Inferior parietal cortex (tissue), 1 donor: ENCODE data around the gene BSDC1.
A peak's percentile ranks its signal among the peaks of the same experiment; 100 is the strongest.

Experiments
- DNase-seq: peaks from one replicate; pipeline ENCODE4 v3.0.0-alpha.2; 2016; ENCODE audit errors: extremely low spot score

The BSDC1 gene

GRCh38 chr1:32393832-32394140 lies 455 bp downstream of the BSDC1 start:
- no peak for DNase-seq

GRCh38 chr1:32393136-32393535 lies 1.1 kb downstream of the BSDC1 start:
- no peak for DNase-seq

GRCh38 chr1:32392325-32392724 lies 1.9 kb downstream of the BSDC1 start:
- DNase-seq: no peak

- peak; percentile 40 for DNase-seq
These were observed 3.1 kb downstream of the BSDC1 start for GRCh38 chr1:32390904-32391870.

- no peak for DNase-seq
These were observed 5.6 kb downstream of the BSDC1 start for GRCh38 chr1:32388641-32389040.

- DNase-seq: no peak
These were observed 7.4 kb downstream of the BSDC1 start for GRCh38 chr1:32386676-32387392.

- no peak for DNase-seq
These were observed 14.2 kb downstream of the BSDC1 start for GRCh38 chr1:32380057-32380456.

GRCh38 chr1:32377541-32378220 lies 16.6 kb downstream of the BSDC1 start:
- no peak for DNase-seq

- DNase-seq: no peak
These were observed 18.0 kb downstream of the BSDC1 start for GRCh38 chr1:32376199-32376598.

GRCh38 chr1:32373996-32374592 lies 20.1 kb downstream of the BSDC1 start:
- no peak for DNase-seq

GRCh38 chr1:32372149-32372756 lies 22.0 kb downstream of the BSDC1 start:
- no peak for DNase-seq

GRCh38 chr1:32367912-32368635 lies 26.2 kb downstream of the BSDC1 start:
- DNase-seq: no peak

- DNase-seq: no peak
These were observed 28.8 kb downstream of the BSDC1 start for GRCh38 chr1:32365445-32365844.

- no peak for DNase-seq
These were observed 29.4 kb downstream of the BSDC1 start for GRCh38 chr1:32364836-32365235.

- DNase-seq: no peak
These were observed 30.5 kb downstream of the BSDC1 start for GRCh38 chr1:32363713-32364112.

GRCh38 chr1:32362474-32363313 lies 31.5 kb downstream of the BSDC1 start, which contains the start of the genes FAM229A and TSSK3:
Gene FAM229A (minus strand): TSS chr1:32362485. CDS start chr1:32362091, 394 bp downstream.
Gene TSSK3 (plus strand): TSS chr1:32362539. CDS start chr1:32362702, 163 bp downstream.
- DNase-seq: no peak

GRCh38 chr1:32361674-32362473 lies 32.4 kb downstream of the BSDC1 start:
- DNase-seq: peak; percentile 49

GRCh38 chr1:32361308-32361673 lies 33.0 kb downstream of the BSDC1 start:
- DNase-seq: no peak

- no peak for DNase-seq
These were observed 35.8 kb downstream of the BSDC1 start for GRCh38 chr1:32358435-32358834.
